ENCODE results near the gene GPR180.
A peak's percentile ranks its signal among the peaks of the same experiment; 100 is the strongest.

The GPR180 gene

DNA sequence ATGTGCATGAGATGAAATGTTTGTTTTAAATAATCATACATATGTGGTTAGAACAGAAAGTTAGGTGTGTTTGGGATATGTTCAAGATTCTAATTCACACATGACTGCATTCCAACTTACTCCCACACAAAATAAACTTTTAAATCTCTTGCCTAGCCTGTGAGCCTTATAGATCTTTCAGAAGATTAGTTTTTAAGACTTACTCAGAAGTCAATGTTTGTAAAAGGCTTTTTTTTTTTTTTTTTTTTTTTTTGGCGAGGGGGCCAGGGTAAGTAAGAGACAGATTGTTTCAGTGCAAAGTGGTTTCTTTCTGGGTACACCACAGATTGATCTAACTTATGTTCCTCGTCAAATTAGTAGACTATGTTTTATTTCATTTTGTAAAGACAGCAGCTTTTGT lies 39.1 kb downstream of the GPR180 start:
- Mint-ChIP-seq H3K4me3 (no peak overlapping the region), H3K4me1 (peaks cover 19% of the 10 kb centered on the region)
- TF ChIP-seq, protein P1, sequence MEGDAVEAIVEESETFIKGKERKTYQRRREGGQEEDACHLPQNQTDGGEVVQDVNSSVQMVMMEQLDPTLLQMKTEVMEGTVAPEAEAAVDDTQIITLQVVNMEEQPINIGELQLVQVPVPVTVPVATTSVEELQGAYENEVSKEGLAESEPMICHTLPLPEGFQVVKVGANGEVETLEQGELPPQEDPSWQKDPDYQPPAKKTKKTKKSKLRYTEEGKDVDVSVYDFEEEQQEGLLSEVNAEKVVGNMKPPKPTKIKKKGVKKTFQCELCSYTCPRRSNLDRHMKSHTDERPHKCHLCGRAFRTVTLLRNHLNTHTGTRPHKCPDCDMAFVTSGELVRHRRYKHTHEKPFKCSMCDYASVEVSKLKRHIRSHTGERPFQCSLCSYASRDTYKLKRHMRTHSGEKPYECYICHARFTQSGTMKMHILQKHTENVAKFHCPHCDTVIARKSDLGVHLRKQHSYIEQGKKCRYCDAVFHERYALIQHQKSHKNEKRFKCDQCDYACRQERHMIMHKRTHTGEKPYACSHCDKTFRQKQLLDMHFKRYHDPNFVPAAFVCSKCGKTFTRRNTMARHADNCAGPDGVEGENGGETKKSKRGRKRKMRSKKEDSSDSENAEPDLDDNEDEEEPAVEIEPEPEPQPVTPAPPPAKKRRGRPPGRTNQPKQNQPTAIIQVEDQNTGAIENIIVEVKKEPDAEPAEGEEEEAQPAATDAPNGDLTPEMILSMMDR (IDR thresholded peaks at IDR 0.05; ENCODE audit: unreplicated experiment in 3 of 3), result no peak

DNA sequence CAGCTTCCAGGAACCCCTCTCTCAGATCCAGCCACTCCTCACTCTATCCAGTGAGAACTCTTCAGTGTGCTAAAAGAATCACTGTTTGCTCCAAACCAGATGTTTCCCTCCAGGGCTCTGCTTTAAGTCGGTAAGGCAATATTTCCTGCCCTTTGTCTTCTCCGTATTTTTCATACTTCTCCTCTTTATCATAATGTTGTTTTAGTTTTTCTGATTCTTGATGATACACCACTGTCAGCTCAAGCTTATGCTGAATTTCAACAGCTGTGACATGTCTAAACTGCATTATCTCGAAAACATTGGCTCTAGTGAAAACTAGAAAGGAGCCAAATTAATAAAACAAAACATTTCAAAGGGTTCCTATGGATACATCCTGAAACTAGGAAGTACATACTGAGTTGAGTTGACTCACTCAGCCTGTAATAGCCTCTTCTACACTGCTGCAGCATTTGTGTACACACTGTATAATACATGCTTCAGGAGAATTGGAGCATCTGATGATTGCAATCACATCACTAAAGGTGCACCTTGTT lies 39.8 kb downstream of the GPR180 start:
- H3K4me1 Mint-ChIP-seq, result peaks cover 19% of the 10 kb centered on the region
- peak overlapping the region in 2 of 3 experiments; percentile 0 to 26 for H3K4me3 Mint-ChIP-seq
- peaks cover 5% of the 10 kb centered on the region for H3K27me3 Mint-ChIP-seq (ENCODE audit: low read depth)
- H3K36me3 Mint-ChIP-seq (ENCODE audit: low read depth), result no peaks in the 10 kb centered on the region
- H3K9me3 Mint-ChIP-seq, result peaks cover 10% of the 10 kb centered on the region
- H3K27ac Mint-ChIP-seq, result peak overlapping the region; percentile 80 to 90 (median 86)
- TF ChIP-seq, protein P1 (IDR thresholded peaks at IDR 0.05; ENCODE audit: unreplicated experiment in 3 of 3), result no peak

More for the DNA sequence above, 39.1 kb downstream of the GPR180 start:
- H3K9me3 Mint-ChIP-seq, result peaks cover 14% of the 10 kb centered on the region
- H3K36me3 Mint-ChIP-seq (ENCODE audit: low read depth), result no peaks in the 10 kb centered on the region
- peak overlapping the region; percentile 78 to 90 (median 86) for H3K27ac Mint-ChIP-seq
- H3K27me3 Mint-ChIP-seq (ENCODE audit: low read depth), result peaks cover 7% of the 10 kb centered on the region

DNA sequence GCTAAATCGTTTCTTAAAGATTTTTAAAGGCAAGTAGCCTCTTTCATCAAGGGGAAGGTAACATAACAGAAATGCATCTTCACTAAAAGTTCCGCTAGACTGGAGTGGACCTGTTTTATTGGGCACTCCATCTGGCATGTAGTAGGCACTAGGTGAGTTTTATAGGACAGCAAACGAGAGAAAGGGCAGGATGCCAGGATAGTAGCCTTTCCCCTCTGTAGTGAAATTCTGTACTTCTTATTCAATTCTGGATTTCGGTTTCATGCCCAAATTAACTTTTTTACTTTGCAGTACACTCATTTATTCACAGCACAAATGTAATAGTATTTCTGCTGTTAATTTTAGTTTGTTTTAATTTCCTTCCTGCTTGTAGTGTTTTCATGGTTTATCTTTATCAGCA lies 45.2 kb downstream of the GPR180 start:
- H3K4me1 Mint-ChIP-seq, result peaks cover 5% of the 10 kb centered on the region
- peaks cover 5% of the 10 kb centered on the region for H3K27me3 Mint-ChIP-seq (ENCODE audit: low read depth)
- no peaks in the 10 kb centered on the region for H3K36me3 Mint-ChIP-seq (ENCODE audit: low read depth)
- no peak overlapping the region for H3K27ac Mint-ChIP-seq
- H3K4me3 Mint-ChIP-seq, result no peak overlapping the region
- no peaks in the 10 kb centered on the region for H3K9me3 Mint-ChIP-seq
- TF ChIP-seq, protein P1 (IDR thresholded peaks at IDR 0.05; ENCODE audit: unreplicated experiment in 3 of 3), result no peak

DNA sequence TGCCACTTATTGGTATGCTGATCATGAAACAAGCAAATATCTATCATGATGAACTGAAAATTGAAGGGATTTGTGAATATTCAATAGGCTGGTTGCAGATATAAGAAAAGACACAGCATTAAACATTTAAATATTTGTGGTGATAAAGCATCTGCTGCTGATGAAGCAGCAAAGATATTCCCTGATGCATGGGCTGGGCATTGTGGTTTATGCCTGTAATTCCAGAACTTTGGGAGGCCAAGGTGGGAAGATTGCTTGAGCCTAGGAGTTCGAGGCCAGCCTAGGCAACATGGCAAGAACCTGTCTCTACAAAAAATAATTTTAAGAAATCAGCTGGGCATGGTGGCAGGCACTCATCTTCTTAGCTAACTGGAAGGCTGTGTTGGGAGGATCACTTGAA lies 54.5 kb downstream of the GPR180 start:
- Mint-ChIP-seq H3K27ac (no peak overlapping the region), H3K4me1 (peaks cover 8% of the 10 kb centered on the region), H3K9me3 (peaks cover 16% of the 10 kb centered on the region), H3K4me3 (no peak overlapping the region), H3K36me3 (ENCODE audit: low read depth) (no peaks in the 10 kb centered on the region), H3K27me3 (ENCODE audit: low read depth) (peaks cover 25% of the 10 kb centered on the region)
- TF ChIP-seq, protein P1 (IDR thresholded peaks at IDR 0.05; ENCODE audit: unreplicated experiment in 3 of 3), result no peak

DNA sequence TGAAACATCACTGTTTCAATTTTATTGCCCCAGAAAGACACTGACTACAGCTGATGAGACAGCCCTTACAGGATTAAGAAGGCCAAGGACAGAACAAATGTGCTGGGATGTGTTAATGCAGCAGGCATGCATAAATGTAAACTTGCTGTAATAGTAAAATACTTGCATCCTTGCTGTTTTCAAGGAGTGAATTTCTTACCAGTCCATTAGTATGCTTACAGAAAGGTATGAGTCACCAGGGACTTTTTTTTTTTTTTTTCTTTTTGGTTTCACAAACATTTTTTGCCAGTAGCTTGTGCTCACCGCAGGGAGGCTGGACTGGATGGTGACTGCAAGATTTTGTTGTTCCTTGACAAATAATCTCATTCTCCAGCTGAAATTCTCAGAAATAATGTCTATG lies 55.1 kb downstream of the GPR180 start:
- Mint-ChIP-seq H3K4me1 (peaks cover 12% of the 10 kb centered on the region), H3K27ac (no peak overlapping the region), H3K4me3 (no peak overlapping the region), H3K27me3 (ENCODE audit: low read depth) (peaks cover 31% of the 10 kb centered on the region), H3K36me3 (ENCODE audit: low read depth) (no peaks in the 10 kb centered on the region), H3K9me3 (peaks cover 16% of the 10 kb centered on the region)
- TF ChIP-seq, protein P1 (IDR thresholded peaks at IDR 0.05; ENCODE audit: unreplicated experiment in 3 of 3), result no peak

DNA sequence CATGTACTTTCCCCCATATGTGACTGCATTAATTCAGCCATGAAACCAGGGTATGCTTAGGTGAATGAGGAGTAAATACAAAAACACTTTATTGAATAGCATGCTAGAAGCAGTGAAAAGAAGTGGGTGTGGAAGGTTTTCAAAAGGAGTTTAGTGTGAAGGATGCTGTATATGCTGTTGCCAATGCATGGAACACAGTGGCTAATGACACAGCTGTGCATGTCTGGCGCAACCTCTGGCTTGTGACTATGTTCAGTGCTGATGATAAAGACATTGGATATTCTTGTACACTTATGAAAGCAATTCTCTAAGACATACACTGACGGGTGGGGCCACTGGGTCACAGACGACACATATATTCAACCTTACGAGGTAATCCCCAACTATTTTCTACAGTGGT lies 55.5 kb downstream of the GPR180 start:
- TF ChIP-seq, protein P1 (IDR thresholded peaks at IDR 0.05; ENCODE audit: unreplicated experiment in 3 of 3), result no peak
- Mint-ChIP-seq H3K4me3 (no peak overlapping the region), H3K27me3 (ENCODE audit: low read depth) (peaks cover 35% of the 10 kb centered on the region), H3K27ac (no peak overlapping the region), H3K9me3 (peaks cover 16% of the 10 kb centered on the region), H3K36me3 (ENCODE audit: low read depth) (no peaks in the 10 kb centered on the region), H3K4me1 (peaks cover 12% of the 10 kb centered on the region)

All from nephron (organoid).